Gastroesophageal sphincter (tissue), 4 donors: ENCODE measurements around the gene ACADVL. TPM values are rescaled to one million over a fixed set of nuclear protein-coding genes. Genes with fewer than 3 reads are reported as not detected.
A peak's percentile ranks its signal among the peaks of the same experiment; 100 is the strongest.
"Not testable (repeated sequence)": the region's sequence is repeated elsewhere in the genome, so short reads cannot be mapped to it uniquely, and the experiment has no call there.

Experiments used
- ATAC-seq: fragments of 150-250 bp; one replicate; pipeline ENCODE4 v1.9.1; 2016; ENCODE audit warnings: mild to moderate bottlenecking, moderate library complexity
- H3K27ac ChIP-seq, 4 donors: fragments of 200-600 bp; sonication (generic) in 3 of 4; 1 replicate in 3 of 4; 2 replicates in 1 of 4; pipeline ENCODE4 v1.5.1; 2016 to 2019
- H3K27me3 ChIP-seq: fragments of 200-600 bp; sonication (generic); one replicate; pipeline ENCODE4 v1.5.1; 2019
- H3K36me3 ChIP-seq, 2 donors: fragments of 200-600 bp; sonication (generic); one replicate each; pipeline ENCODE4 v1.5.1; 2019; ENCODE audit warnings: control low read depth in 1 of 2
- H3K4me1 ChIP-seq, 3 donors: fragments of 200-600 bp; sonication (generic); 1 replicate in 2 of 3; 2 replicates in 1 of 3; pipeline ENCODE4 v1.5.1; 2016 to 2019; ENCODE audit warnings: control low read depth in 2 of 3
- H3K4me3 ChIP-seq, 2 donors: fragments of 200-600 bp; sonication (generic); one replicate each; pipeline ENCODE4 v1.5.1; 2019; ENCODE audit warnings: mild to moderate bottlenecking in 1 of 2, moderate library complexity in 1 of 2
- H3K9me3 ChIP-seq, 3 donors: fragments of 200-600 bp; sonication (generic); one replicate each; pipeline ENCODE4 v1.5.1; 2017 to 2019; ENCODE audit warnings: control low read depth in 2 of 3
- CTCF ChIP-seq, 4 experiments: fragments of 200-600 bp in 2 of 4; fragments of 450-650 bp in 2 of 4; sonication (generic) in 1 of 4; IDR thresholded peaks; one replicate each; pipeline ENCODE4 v1.5.1; 2017 to 2019; ENCODE audit warnings: antibody characterized with exemption in 4 of 4, mild to moderate bottlenecking in 2 of 4, moderate library complexity in 2 of 4
- EP300 ChIP-seq: sonication (generic); formaldehyde crosslinking; IDR thresholded peaks from one replicate; pipeline ENCODE4 v1.6.1; 2017; ENCODE audit warnings: antibody characterized with exemption, mild to moderate bottlenecking
- POLR2A ChIP-seq, 2 donors: fragments of 450-650 bp; IDR thresholded peaks; one replicate each; pipeline ENCODE4 v1.6.1; 2017; ENCODE audit warnings: antibody characterized with exemption in 2 of 2, mild to moderate bottlenecking in 2 of 2, moderate library complexity in 1 of 2
- POLR2AphosphoS5 ChIP-seq: sonication (generic); formaldehyde crosslinking; IDR thresholded peaks from one replicate; pipeline ENCODE4 v1.6.1; 2017; ENCODE audit warnings: antibody characterized with exemption
- WGBS, 2 donors: methylation state at CpG; one replicate each; pipeline ENCODE4 v1.1.5; 2018; ENCODE audit warnings: low coverage in 1 of 2; 5-methylcytosine and 5-hydroxymethylcytosine counted together
- total RNA-seq, 4 donors: library from RNA; depleted of rRNA; stranded (reverse); fragments of >200 nt; gene quantifications; one replicate each; pipeline ENCODE4 v1.1.0, GENCODE V29; 2016

The ACADVL gene
- 100 to 1,000 TPM; 331 to 508 (median 475) TPM for total RNA-seq

- peaks cover 6 to 73% (median 34%) of the 10 kb centered on the region in 3 donors for H3K4me1 ChIP-seq
- TF ChIP-seq POLR2AphosphoS5 (peak; percentile 75), CTCF (IDR thresholded peaks at IDR 0.05) (peak in 1 of 4 experiments; percentile 5), EP300 (no peak), POLR2A (IDR thresholded peaks at IDR 0.05) (peak; percentile 57 to 75)
- no peaks in the 10 kb centered on the region for H3K9me3 ChIP-seq
- peak within 1 kb of the TSS; percentile 86 to 98 (median 92) for H3K27ac ChIP-seq
- no peaks in the 10 kb centered on the region for H3K27me3 ChIP-seq
- H3K36me3 ChIP-seq = peaks cover 0 to 41% of the 10 kb centered on the region in 2 donors
- 0% methylated on average over 1 of the region's 63 CpGs; no CpG with 5 or more reads in 1 of the 2 donors for WGBS, 2 donors
- peak within 1 kb of the TSS; percentile 62 to 81 for H3K4me3 ChIP-seq
- peak; percentile 89 for ATAC-seq
Observed at GRCh38 chr17:7219812-7220592, at the start of gene ACADVL, which contains the start of gene DLG4. Gene ACADVL (plus strand): TSS chr17:7219938. CDS start chr17:7219985, 47 bp downstream. Gene DLG4 (minus strand): TSS chr17:7219836.

- H3K27me3 ChIP-seq = peaks cover 48% of the 10 kb centered on the region
- not testable (repeated sequence) for H3K27ac ChIP-seq, H3K36me3 ChIP-seq, ATAC-seq, H3K4me3 ChIP-seq
- peaks cover 0 to 18% (median 8%) of the 10 kb centered on the region in 3 donors for H3K4me1 ChIP-seq
- WGBS, 2 donors = 79 to 97% methylated on average over 6 to 12 of the region's 18 CpGs
- peaks cover 0 to 21% (median 0%) of the 10 kb centered on the region in 3 donors for H3K9me3 ChIP-seq
Observed at GRCh38 chr17:7172522-7173191, 47.1 kb upstream of the ACADVL start.

- TF ChIP-seq EP300 = no peak
- TF ChIP-seq POLR2A (IDR thresholded peaks at IDR 0.05) = no peak
- TF ChIP-seq CTCF (IDR thresholded peaks at IDR 0.05) = no peak
- no peak for TF ChIP-seq POLR2AphosphoS5
- 49% methylated on average over 9 of the region's 69 CpGs; no CpG with 5 or more reads in 1 of the 2 donors for WGBS, 2 donors
- Histone ChIP-seq H3K4me1 (peaks cover 0 to 25% (median 12%) of the 10 kb centered on the region in 3 donors), H3K9me3 (peaks cover 0 to 16% (median 0%) of the 10 kb centered on the region in 3 donors), H3K27ac (no peak overlapping the region), H3K27me3 (peaks cover 59% of the 10 kb centered on the region), H3K4me3 (peak overlapping the region in 1 of 2 donors; percentile 30), H3K36me3 (no peaks in the 10 kb centered on the region)
- peak; percentile 44 for ATAC-seq
Observed at GRCh38 chr17:7173687-7174602, 45.8 kb upstream of the ACADVL start.

- H3K27ac ChIP-seq = no peak overlapping the region
- H3K36me3 ChIP-seq = no peaks in the 10 kb centered on the region
- H3K4me3 ChIP-seq = peak overlapping the region in 1 of 2 donors; percentile 30
- H3K9me3 ChIP-seq = peaks cover 0 to 9% (median 0%) of the 10 kb centered on the region in 3 donors
- TF ChIP-seq EP300 = no peak
- no peak for TF ChIP-seq POLR2AphosphoS5
- H3K4me1 ChIP-seq = peaks cover 0 to 25% (median 12%) of the 10 kb centered on the region in 3 donors
- peaks cover 63% of the 10 kb centered on the region for H3K27me3 ChIP-seq
- WGBS, 2 donors = 76 to 77% methylated on average over 7 of the region's 7 CpGs
- no peak for ATAC-seq
Observed at GRCh38 chr17:7174603-7175326, 45.0 kb upstream of the ACADVL start.

GRCh38 chr17:7175330-7175733, 44.4 kb upstream of the ACADVL start:
- 68 to 91% methylated on average over 5 of the region's 5 CpGs for WGBS, 2 donors
- H3K27ac ChIP-seq = no peak overlapping the region
- no peak for ATAC-seq
- TF ChIP-seq POLR2A (IDR thresholded peaks at IDR 0.05) = no peak
- TF ChIP-seq EP300 = no peak
- TF ChIP-seq POLR2AphosphoS5 = no peak
- no peak for TF ChIP-seq CTCF (IDR thresholded peaks at IDR 0.05)
- H3K4me3 ChIP-seq = no peak overlapping the region
- peaks cover 63% of the 10 kb centered on the region for H3K27me3 ChIP-seq
- peaks cover 0 to 25% (median 12%) of the 10 kb centered on the region in 3 donors for H3K4me1 ChIP-seq
- peaks cover 0 to 4% (median 0%) of the 10 kb centered on the region in 3 donors for H3K9me3 ChIP-seq
- H3K36me3 ChIP-seq = no peaks in the 10 kb centered on the region
